Measurements from ENCODE around the gene SGPL1. TPM values are rescaled to one million over a fixed set of nuclear protein-coding genes. Genes with fewer than 3 reads are reported as not detected.

The SGPL1 gene
- total RNA-seq, 1 experiment from 2014 or later = 52.6 TPM

DNA sequence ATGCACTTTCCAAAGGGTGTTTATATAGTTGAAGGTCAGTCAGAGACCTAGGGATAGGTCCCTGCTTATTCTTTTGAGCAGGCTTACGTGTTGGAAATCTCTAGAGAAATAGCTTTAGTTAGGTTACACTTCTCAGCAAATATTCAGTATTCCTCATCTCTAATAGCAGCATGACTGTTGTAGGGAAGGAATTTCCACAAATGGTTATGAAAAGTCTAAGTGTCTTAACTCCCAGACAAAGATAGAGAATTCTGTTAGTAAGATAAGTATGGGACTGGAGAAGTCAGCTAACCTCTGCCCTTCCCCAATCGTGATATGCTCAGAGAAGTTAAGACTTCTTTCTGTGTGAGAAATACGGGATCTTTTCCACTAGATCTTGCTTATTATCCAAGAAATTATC, 16.5 kb downstream of the SGPL1 start:
- Mint-ChIP-seq H3K4me1 (peaks cover 0 to 8% of the 10 kb centered on the region in 2 experiments; a peak in 2 of 4 replicates), H3K36me3 (ENCODE audit: insufficient read depth in 1 of 3, low read depth in 3 of 3) (peaks cover 9 to 21% (median 20%) of the 10 kb centered on the region in 3 experiments; a peak in 6 of 7 replicates), H3K27me3 (ENCODE audit: low read depth) (no peaks in the 10 kb centered on the region), H3K9me3 (peaks cover 0 to under 1% of the 10 kb centered on the region in 2 experiments; a peak in 2 of 5 replicates), H3K4me3 (no peak overlapping the region), H3K27ac (no peak overlapping the region)
- no peak overlapping the region for H4K5ac ChIP-seq (ENCODE audit: insufficient read length, low read depth, low read length)
- no peak overlapping the region for H3K4ac ChIP-seq (ENCODE audit: low read depth, low read length)
- no peak overlapping the region for H2BK20ac ChIP-seq (ENCODE audit: low read depth, low read length, poor library complexity, severe bottlenecking)
- H2BK5ac ChIP-seq (ENCODE audit: insufficient read length, low read length) = no peak overlapping the region
- no peak overlapping the region for H3K9ac ChIP-seq (ENCODE audit: extremely low read depth, insufficient read length, low read length)
- no peak overlapping the region for H3K14ac ChIP-seq (ENCODE audit: insufficient read depth, low read length)
- no peak overlapping the region for H2BK15ac ChIP-seq (ENCODE audit: low read depth, low read length)
- TF ChIP-seq, protein P1, sequence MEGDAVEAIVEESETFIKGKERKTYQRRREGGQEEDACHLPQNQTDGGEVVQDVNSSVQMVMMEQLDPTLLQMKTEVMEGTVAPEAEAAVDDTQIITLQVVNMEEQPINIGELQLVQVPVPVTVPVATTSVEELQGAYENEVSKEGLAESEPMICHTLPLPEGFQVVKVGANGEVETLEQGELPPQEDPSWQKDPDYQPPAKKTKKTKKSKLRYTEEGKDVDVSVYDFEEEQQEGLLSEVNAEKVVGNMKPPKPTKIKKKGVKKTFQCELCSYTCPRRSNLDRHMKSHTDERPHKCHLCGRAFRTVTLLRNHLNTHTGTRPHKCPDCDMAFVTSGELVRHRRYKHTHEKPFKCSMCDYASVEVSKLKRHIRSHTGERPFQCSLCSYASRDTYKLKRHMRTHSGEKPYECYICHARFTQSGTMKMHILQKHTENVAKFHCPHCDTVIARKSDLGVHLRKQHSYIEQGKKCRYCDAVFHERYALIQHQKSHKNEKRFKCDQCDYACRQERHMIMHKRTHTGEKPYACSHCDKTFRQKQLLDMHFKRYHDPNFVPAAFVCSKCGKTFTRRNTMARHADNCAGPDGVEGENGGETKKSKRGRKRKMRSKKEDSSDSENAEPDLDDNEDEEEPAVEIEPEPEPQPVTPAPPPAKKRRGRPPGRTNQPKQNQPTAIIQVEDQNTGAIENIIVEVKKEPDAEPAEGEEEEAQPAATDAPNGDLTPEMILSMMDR (conservative IDR thresholded peaks at IDR 0.05) = no peak
- H2AK5ac ChIP-seq (ENCODE audit: insufficient read length, low read length) = no peak overlapping the region
- H3K4me2 ChIP-seq (ENCODE audit: insufficient read depth, insufficient read length, low read length) = no peak overlapping the region
- peaks cover 3% of the 10 kb centered on the region for H3K79me1 ChIP-seq (ENCODE audit: insufficient read depth, low read depth, low read length, poor library complexity, severe bottlenecking)
- no peak for DNase-seq
- H2BK12ac ChIP-seq (ENCODE audit: insufficient read length, low read depth, low read length) = no peak overlapping the region
- H3K23ac ChIP-seq (ENCODE audit: insufficient read length, low read depth, low read length) = no peak overlapping the region
- no peak overlapping the region for H4K8ac ChIP-seq (replicated peaks; ENCODE audit: insufficient read length, low read depth, low read length)
- H4K20me1 ChIP-seq (ENCODE audit: control insufficient read depth, insufficient read depth, insufficient read length) = no peaks in the 10 kb centered on the region
- H3K4me1 ChIP-seq (ENCODE audit: insufficient read depth, low read length) = no peaks in the 10 kb centered on the region
- H2BK120ac ChIP-seq (ENCODE audit: low read depth, low read length, poor library complexity, severe bottlenecking) = no peak overlapping the region
- no peak overlapping the region for H3T11ph ChIP-seq (ENCODE audit: low read length)
- no peaks in the 10 kb centered on the region for H3K9me3 ChIP-seq (ENCODE audit: control insufficient read depth, low read depth, low read length)
- H2AFZ ChIP-seq (ENCODE audit: low read length) = no peak overlapping the region
- peaks cover 5% of the 10 kb centered on the region; the same call in 1 of the 2 replicates for H3K79me2 ChIP-seq (ENCODE audit: insufficient read depth, low read length)
- no peak overlapping the region for H3K56ac ChIP-seq (ENCODE audit: insufficient read length, low read depth, low read length)
- no peak overlapping the region for H3K27ac ChIP-seq (ENCODE audit: insufficient read length, low read depth, low read length)
- no peaks in the 10 kb centered on the region for H3K23me2 ChIP-seq (ENCODE audit: insufficient read length, low read depth, low read length, poor library complexity, severe bottlenecking)
- no CpG with 5 or more reads among the region's 3 CpGs for WGBS (ENCODE audit: extremely low coverage, insufficient read length, low lambda C conversion rate)
- no peak overlapping the region for H4K91ac ChIP-seq (ENCODE audit: insufficient read length, low read depth, low read length)
- no peak overlapping the region for H3K18ac ChIP-seq (ENCODE audit: insufficient read length, low read depth, low read length)
- H3K27me3 ChIP-seq (ENCODE audit: insufficient read depth, low read length) = no peaks in the 10 kb centered on the region
